Neural cell (in vitro differentiated cells): Measurements from ENCODE around the gene WBP1. TPM values are rescaled to one million over a fixed set of nuclear protein-coding genes. Genes with fewer than 3 reads are reported as not detected.

ENCODE experiments used
- H2AFZ ChIP-seq: fragments of 200-600, 300-800 bp; sonication (generic), shearing (Covaris generic); 2 replicates; pipeline ENCODE4 v1.6.0; 2014; ENCODE audit warnings: low read depth, mild to moderate bottlenecking, antibody characterized with exemption, low read length, moderate library complexity
- H3F3A ChIP-seq: fragments of 200-600 bp; shearing (Covaris generic); 2 replicates; pipeline ENCODE4 v1.6.1; 2016; ENCODE audit warnings: mild to moderate bottlenecking, moderate library complexity, mixed read lengths, antibody characterized with exemption, low read length; ENCODE audit not compliant: insufficient read depth, poor library complexity, severe bottlenecking
- H3K27ac ChIP-seq: fragments of 200-600, 300-800 bp; sonication (generic), shearing (Covaris generic); 2 replicates; pipeline ENCODE4 v1.5.1; 2014; ENCODE audit warnings: mild to moderate bottlenecking, low read length, moderate library complexity
- H3K27me3 ChIP-seq: fragments of 300-800, 200-600 bp; sonication (generic), shearing (Covaris generic); 2 replicates; pipeline ENCODE4 v1.6.0; 2014; ENCODE audit warnings: mild to moderate bottlenecking, low read depth, low read length, moderate library complexity; ENCODE audit not compliant: insufficient read depth
- H3K36me3 ChIP-seq: fragments of 300-800, 200-600 bp; sonication (generic), shearing (Covaris generic); 2 replicates; pipeline ENCODE4 v1.5.1; 2014; ENCODE audit warnings: mild to moderate bottlenecking, antibody characterized with exemption, low read length, moderate library complexity; ENCODE audit not compliant: insufficient read depth
- H3K4me2 ChIP-seq: fragments of 300-800, 200-600 bp; sonication (generic), shearing (Covaris generic); 2 replicates; pipeline ENCODE4 v1.6.0; 2014; ENCODE audit warnings: mild to moderate bottlenecking, low read length
- H3K4me3 ChIP-seq: fragments of 300-800, 200-600 bp; sonication (generic), shearing (Covaris generic); 2 replicates; pipeline ENCODE4 v1.5.1; 2014; ENCODE audit warnings: mild to moderate bottlenecking, low read length, moderate library complexity
- H3K79me2 ChIP-seq: fragments of 200-600 bp; shearing (Covaris generic); replicated peaks from 2 replicates; pipeline ENCODE4 v1.6.0; 2014; ENCODE audit warnings: mild to moderate bottlenecking, low read length, moderate library complexity; ENCODE audit not compliant: insufficient read depth
- H3K9ac ChIP-seq: fragments of 300-800, 200-600 bp; sonication (generic), shearing (Covaris generic); 2 replicates; pipeline ENCODE4 v1.6.1; 2016; ENCODE audit warnings: mild to moderate bottlenecking, low read length, mixed read lengths
- H3K9me2 ChIP-seq: fragments of 200-600 bp; shearing (Covaris generic); 2 replicates; pipeline ENCODE4 v1.6.1; 2016; ENCODE audit warnings: mild to moderate bottlenecking, low read length, mixed read lengths; ENCODE audit not compliant: insufficient read depth
- H3K9me3 ChIP-seq: fragments of 200-600, 300-800 bp; sonication (generic), shearing (Covaris generic); 2 replicates; pipeline ENCODE4 v1.6.1; 2016; ENCODE audit warnings: mild to moderate bottlenecking, mixed run types, low read length, moderate library complexity, mixed read lengths
- H4K20me1 ChIP-seq: fragments of 200-600 bp; shearing (Covaris generic); 2 replicates; pipeline ENCODE4 v1.6.1; 2016; ENCODE audit warnings: mild to moderate bottlenecking, mixed run types; ENCODE audit not compliant: insufficient read depth
- EP300 ChIP-seq: fragments of 450-650 bp; conservative IDR thresholded peaks from 2 replicates; pipeline ENCODE4 v1.6.1; 2014; ENCODE audit warnings: antibody characterized with exemption, mild to moderate bottlenecking, moderate library complexity; ENCODE audit not compliant: poor library complexity, severe bottlenecking
- EZH2 ChIP-seq: fragments of 200-600, 300-800 bp; shearing (Covaris generic), sonication (generic); IDR thresholded peaks from 2 replicates; pipeline ENCODE4 v1.6.1; 2014; ENCODE audit warnings: antibody characterized with exemption, low read length, borderline replicate concordance, mild to moderate bottlenecking; ENCODE audit not compliant: insufficient read depth, poor library complexity, severe bottlenecking
- MXI1 ChIP-seq: fragments of 450-650 bp; conservative IDR thresholded peaks from 2 replicates; pipeline ENCODE4 v1.6.1; 2014; ENCODE audit warnings: antibody characterized with exemption, mild to moderate bottlenecking; ENCODE audit not compliant: poor library complexity, severe bottlenecking
- POLR2AphosphoS5 ChIP-seq: IDR thresholded peaks from 2 replicates; pipeline ENCODE4 v1.6.1; 2012
- RAD21 ChIP-seq: fragments of 450-650 bp; conservative IDR thresholded peaks from 2 replicates; pipeline ENCODE4 v1.6.1; 2014; ENCODE audit warnings: antibody characterized with exemption, mild to moderate bottlenecking, moderate library complexity
- SMC3 ChIP-seq: fragments of 450-650 bp; conservative IDR thresholded peaks from 2 replicates; pipeline ENCODE4 v1.6.1; 2014; ENCODE audit warnings: antibody characterized with exemption, mild to moderate bottlenecking, moderate library complexity; ENCODE audit not compliant: poor library complexity
- TAF1 ChIP-seq: IDR thresholded peaks from 2 replicates; pipeline ENCODE4 v1.6.1; 2012; ENCODE audit warnings: low read depth
- polyA plus RNA-seq: library from polyadenylated mRNA; depleted of rRNA; stranded (reverse); fragments of >200 nt; gene quantifications from 2 replicates; pipeline ENCODE4 v1.2.3, GENCODE V29; 2014
- TF ChIP-seq, protein P1 (sequence below): IDR thresholded peaks from 2 replicates; pipeline ENCODE4 v1.6.1; 2012; ENCODE audit warnings: borderline replicate concordance
- TF ChIP-seq, protein P2 (sequence below): fragments of 450-650 bp; IDR thresholded peaks from 2 replicates; pipeline ENCODE4 v1.5.1; 2014; ENCODE audit warnings: antibody characterized with exemption, mild to moderate bottlenecking, moderate library complexity; ENCODE audit not compliant: poor library complexity, severe bottlenecking

Gene WBP1
- polyA plus RNA-seq, 1 donor from 2014 or later, result 220 TPM

DNA sequence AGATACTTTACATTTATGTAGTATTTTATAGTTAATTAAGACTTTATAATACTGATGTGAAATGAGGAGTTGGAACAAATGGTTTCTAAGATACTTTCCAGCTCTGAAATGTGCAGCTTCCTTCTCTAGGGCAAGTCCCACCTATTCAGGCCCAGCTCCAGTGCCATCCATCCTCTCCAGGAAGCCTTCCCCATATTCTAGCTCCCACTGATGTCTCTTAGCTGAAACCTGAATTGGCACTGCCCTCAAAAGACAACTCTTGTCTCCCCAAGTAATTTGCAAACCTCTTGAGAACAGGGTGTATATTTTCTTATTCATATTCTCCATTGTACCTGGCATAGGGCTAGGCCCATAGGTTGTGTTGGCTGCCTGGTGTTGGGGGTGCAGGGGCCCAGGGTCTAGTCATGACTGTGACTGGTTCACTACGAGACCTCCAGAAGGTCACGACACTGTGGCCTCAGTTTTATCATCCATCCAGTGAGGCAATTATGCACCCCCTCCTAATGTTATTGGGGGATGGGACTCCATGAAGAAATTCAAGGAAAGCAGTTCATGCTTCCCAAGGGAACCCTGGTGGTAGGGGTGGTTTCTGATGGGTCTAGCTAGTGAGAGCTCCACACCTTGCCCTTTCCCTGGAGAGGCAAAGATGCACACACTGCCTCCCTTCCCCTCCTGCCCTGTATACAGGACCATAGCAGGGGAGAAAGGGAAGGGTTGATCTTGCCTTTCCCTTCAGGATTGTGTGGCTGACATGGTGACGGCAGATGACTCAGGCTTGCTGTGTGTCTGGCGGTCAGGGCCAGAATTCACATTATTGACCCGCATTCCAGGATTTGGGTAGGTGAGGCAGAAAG, 33.9 kb upstream of the WBP1 start:
- no peak overlapping the region for H3K4me3 ChIP-seq
- no peak overlapping the region for H3K9ac ChIP-seq
- no peaks in the 10 kb centered on the region for H3K79me2 ChIP-seq
- H3K27me3 ChIP-seq, result no peaks in the 10 kb centered on the region
- no peak overlapping the region for H3K4me2 ChIP-seq
- H3K9me2 ChIP-seq, result no peaks in the 10 kb centered on the region
- H3K27ac ChIP-seq, result no peak overlapping the region
- no peaks in the 10 kb centered on the region for H4K20me1 ChIP-seq
- H2AFZ ChIP-seq, result no peak overlapping the region
- no peaks in the 10 kb centered on the region for H3K9me3 ChIP-seq
- no peaks in the 10 kb centered on the region for H3F3A ChIP-seq
- no peaks in the 10 kb centered on the region for H3K36me3 ChIP-seq
- TF ChIP-seq RAD21 (no peak), SMC3 (no peak), MXI1 (no peak), TAF1 (no peak), EZH2 (no peak), EP300 (no peak), POLR2AphosphoS5 (no peak)
- TF ChIP-seq, protein P1, sequence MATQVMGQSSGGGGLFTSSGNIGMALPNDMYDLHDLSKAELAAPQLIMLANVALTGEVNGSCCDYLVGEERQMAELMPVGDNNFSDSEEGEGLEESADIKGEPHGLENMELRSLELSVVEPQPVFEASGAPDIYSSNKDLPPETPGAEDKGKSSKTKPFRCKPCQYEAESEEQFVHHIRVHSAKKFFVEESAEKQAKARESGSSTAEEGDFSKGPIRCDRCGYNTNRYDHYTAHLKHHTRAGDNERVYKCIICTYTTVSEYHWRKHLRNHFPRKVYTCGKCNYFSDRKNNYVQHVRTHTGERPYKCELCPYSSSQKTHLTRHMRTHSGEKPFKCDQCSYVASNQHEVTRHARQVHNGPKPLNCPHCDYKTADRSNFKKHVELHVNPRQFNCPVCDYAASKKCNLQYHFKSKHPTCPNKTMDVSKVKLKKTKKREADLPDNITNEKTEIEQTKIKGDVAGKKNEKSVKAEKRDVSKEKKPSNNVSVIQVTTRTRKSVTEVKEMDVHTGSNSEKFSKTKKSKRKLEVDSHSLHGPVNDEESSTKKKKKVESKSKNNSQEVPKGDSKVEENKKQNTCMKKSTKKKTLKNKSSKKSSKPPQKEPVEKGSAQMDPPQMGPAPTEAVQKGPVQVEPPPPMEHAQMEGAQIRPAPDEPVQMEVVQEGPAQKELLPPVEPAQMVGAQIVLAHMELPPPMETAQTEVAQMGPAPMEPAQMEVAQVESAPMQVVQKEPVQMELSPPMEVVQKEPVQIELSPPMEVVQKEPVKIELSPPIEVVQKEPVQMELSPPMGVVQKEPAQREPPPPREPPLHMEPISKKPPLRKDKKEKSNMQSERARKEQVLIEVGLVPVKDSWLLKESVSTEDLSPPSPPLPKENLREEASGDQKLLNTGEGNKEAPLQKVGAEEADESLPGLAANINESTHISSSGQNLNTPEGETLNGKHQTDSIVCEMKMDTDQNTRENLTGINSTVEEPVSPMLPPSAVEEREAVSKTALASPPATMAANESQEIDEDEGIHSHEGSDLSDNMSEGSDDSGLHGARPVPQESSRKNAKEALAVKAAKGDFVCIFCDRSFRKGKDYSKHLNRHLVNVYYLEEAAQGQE, result no peak
- TF ChIP-seq, protein P2, sequence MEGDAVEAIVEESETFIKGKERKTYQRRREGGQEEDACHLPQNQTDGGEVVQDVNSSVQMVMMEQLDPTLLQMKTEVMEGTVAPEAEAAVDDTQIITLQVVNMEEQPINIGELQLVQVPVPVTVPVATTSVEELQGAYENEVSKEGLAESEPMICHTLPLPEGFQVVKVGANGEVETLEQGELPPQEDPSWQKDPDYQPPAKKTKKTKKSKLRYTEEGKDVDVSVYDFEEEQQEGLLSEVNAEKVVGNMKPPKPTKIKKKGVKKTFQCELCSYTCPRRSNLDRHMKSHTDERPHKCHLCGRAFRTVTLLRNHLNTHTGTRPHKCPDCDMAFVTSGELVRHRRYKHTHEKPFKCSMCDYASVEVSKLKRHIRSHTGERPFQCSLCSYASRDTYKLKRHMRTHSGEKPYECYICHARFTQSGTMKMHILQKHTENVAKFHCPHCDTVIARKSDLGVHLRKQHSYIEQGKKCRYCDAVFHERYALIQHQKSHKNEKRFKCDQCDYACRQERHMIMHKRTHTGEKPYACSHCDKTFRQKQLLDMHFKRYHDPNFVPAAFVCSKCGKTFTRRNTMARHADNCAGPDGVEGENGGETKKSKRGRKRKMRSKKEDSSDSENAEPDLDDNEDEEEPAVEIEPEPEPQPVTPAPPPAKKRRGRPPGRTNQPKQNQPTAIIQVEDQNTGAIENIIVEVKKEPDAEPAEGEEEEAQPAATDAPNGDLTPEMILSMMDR, result no peak

DNA sequence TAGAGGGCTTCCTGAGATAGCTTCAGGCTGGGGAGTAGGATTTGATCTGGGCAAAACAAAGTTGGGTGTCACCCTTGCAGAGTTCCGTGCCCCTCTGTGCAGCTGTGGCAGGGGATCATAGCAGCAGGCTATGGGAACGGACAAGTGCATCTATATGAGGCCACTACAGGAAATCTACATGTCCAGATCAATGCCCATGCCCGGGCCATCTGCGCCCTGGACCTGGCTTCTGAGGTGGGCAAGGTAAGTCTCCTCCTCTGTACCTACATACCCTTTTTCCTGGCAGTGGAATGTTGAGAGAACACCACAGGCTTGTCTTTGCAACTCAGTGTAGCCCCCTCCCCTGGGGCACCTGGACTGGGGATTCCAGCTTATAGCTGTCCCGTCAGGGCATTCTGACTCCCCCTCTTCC, 33.2 kb upstream of the WBP1 start:
- H3K27me3 ChIP-seq, result no peaks in the 10 kb centered on the region
- H3K9me3 ChIP-seq, result no peaks in the 10 kb centered on the region
- H3K4me3 ChIP-seq, result no peak overlapping the region
- H3K27ac ChIP-seq, result no peak overlapping the region
- no peaks in the 10 kb centered on the region for H3K9me2 ChIP-seq
- no peak for TF ChIP-seq EP300
- TF ChIP-seq POLR2AphosphoS5, result no peak
- TF ChIP-seq EZH2, result no peak
- no peak for TF ChIP-seq MXI1
- TF ChIP-seq, protein P1, result no peak
- TF ChIP-seq SMC3, result no peak
- no peak for TF ChIP-seq RAD21
- TF ChIP-seq, protein P2, result no peak
- TF ChIP-seq TAF1, result no peak
- no peak overlapping the region for H3K9ac ChIP-seq
- no peaks in the 10 kb centered on the region for H3K36me3 ChIP-seq
- H3K79me2 ChIP-seq, result no peaks in the 10 kb centered on the region
- no peaks in the 10 kb centered on the region for H3F3A ChIP-seq
- H2AFZ ChIP-seq, result no peak overlapping the region
- no peak overlapping the region for H3K4me2 ChIP-seq
- H4K20me1 ChIP-seq, result no peaks in the 10 kb centered on the region
